K562 (cell line): ENCODE measurements around the gene LMBR1L. TPM values are rescaled to one million over a fixed set of nuclear protein-coding genes. Genes with fewer than 3 reads are reported as not detected.

Experiments used
- ATAC-seq: fragments of 200-7000 bp; cut with Tn5 transposase; 3 replicates; pipeline ENCODE4 v1.9.1; 2020; ENCODE audit warnings: moderate library complexity
- BruUV-seq: library from RNA; stranded (reverse); fragments of 400-500 nt; replicated peaks from 2 replicates; lab custom pipeline; 2021; lab: Mats Ljungman, UMichigan
- CTCF ChIA-PET: fragments of 300-600 bp; formaldehyde crosslinking; extraction: SDS; loops from one replicate; lab custom pipeline; 2021; ENCODE audit warnings: low intra/inter-chr PET ratio; lab: Yijun Ruan, JAX
- POLR2A ChIA-PET: fragments of 300-600, 350-650 bp; sonication (Branson Sonifier 250); formaldehyde crosslinking; extraction: SDS; loops from one replicate; lab custom pipeline; 2021; ENCODE audit warnings: antibody characterized with exemption, inconsistent platforms; lab: Yijun Ruan, JAX
- DNase-seq, 4 experiments: peaks; one replicate each; pipeline versions ENCODE4 v3.0.0 to v3.0.0-alpha.2; 2011 to 2018; ENCODE audit warnings: low spot score in 3 of 4, mixed read lengths in 3 of 4; ENCODE audit errors: extremely low read depth in 1 of 4
- FAIRE-seq: peaks from 2 replicates; lab custom pipeline; 2011; peaks lifted over from hg19 to GRCh38; lab: Jason Lieb, UNC
- H2AFZ ChIP-seq: 2 replicates; pipeline ENCODE4 v1.6.0; 2011; ENCODE audit warnings: low read depth, low read length, control low read depth, inconsistent platforms
- H3K27ac ChIP-seq: fragments of 200-600 bp; 3 replicates; pipeline ENCODE4 v1.8.0; 2011; ENCODE audit warnings: low read depth, mild to moderate bottlenecking, control low read depth, inconsistent platforms, low read length, moderate library complexity, mixed read lengths; ENCODE audit errors: extremely low read depth
- H3K27me3 ChIP-seq, 2 experiments: fragments of 300-600 bp in 1 of 2; 2 replicates in 1 of 2; 3 replicates in 1 of 2; pipeline versions ENCODE4 v1.6.0 to v1.8.0; 2011; ENCODE audit warnings: inconsistent platforms in 2 of 2, low read length in 2 of 2, mild to moderate bottlenecking in 1 of 2, mixed read lengths in 1 of 2, moderate library complexity in 1 of 2; ENCODE audit not compliant: control insufficient read depth in 2 of 2, insufficient read depth in 2 of 2
- H3K36me3 ChIP-seq: fragments of 300-600 bp; 3 replicates; pipeline ENCODE4 v1.8.0; 2011; ENCODE audit warnings: mild to moderate bottlenecking, low read length, inconsistent platforms; ENCODE audit not compliant: control insufficient read depth, insufficient read depth
- H3K4me1 ChIP-seq, 2 experiments: fragments of 200-600 bp in 1 of 2; replicated peaks in 1 of 2; 2 replicates in 1 of 2; 3 replicates in 1 of 2; pipeline versions ENCODE4 v1.5.1 to v1.8.0; 2011; ENCODE audit warnings: inconsistent platforms in 2 of 2, low read length in 2 of 2, mild to moderate bottlenecking in 1 of 2, mixed read lengths in 1 of 2, moderate library complexity in 1 of 2; ENCODE audit not compliant: control insufficient read depth in 2 of 2, insufficient read depth in 2 of 2
- H3K4me2 ChIP-seq: 2 replicates; pipeline ENCODE4 v1.6.1; 2011; ENCODE audit warnings: low read length, control low read depth, inconsistent platforms, mixed read lengths; ENCODE audit not compliant: insufficient read depth
- H3K4me3 ChIP-seq: fragments of 200-600 bp; sonication (generic), shearing (Covaris generic); 2 replicates; pipeline ENCODE4 v1.5.1; 2016; ENCODE audit warnings: control low read depth, inconsistent platforms
- H3K79me2 ChIP-seq: fragments of 200-600 bp; 3 replicates; pipeline ENCODE4 v1.8.0; 2011; ENCODE audit warnings: low read length, inconsistent platforms; ENCODE audit not compliant: control insufficient read depth, insufficient read depth
- H3K9ac ChIP-seq, 2 experiments: 2 replicates each; pipeline versions ENCODE4 v1.6.0 to v1.6.1; 2011; ENCODE audit warnings: low read depth in 2 of 2, low read length in 2 of 2, control low read depth in 1 of 2, inconsistent platforms in 1 of 2, mild to moderate bottlenecking in 1 of 2, mixed read lengths in 1 of 2; ENCODE audit not compliant: insufficient read depth in 1 of 2
- H3K9me1 ChIP-seq: one replicate; pipeline ENCODE4 v1.6.0; 2011; ENCODE audit warnings: inconsistent platforms, mild to moderate bottlenecking, low read length, moderate library complexity; ENCODE audit not compliant: control insufficient read depth, insufficient read depth
- H3K9me3 ChIP-seq: replicated peaks from 2 replicates; pipeline ENCODE4 v1.5.1; 2011; ENCODE audit warnings: low read depth, low read length, inconsistent platforms; ENCODE audit not compliant: control insufficient read depth, insufficient read depth
- H4K20me1 ChIP-seq: replicated peaks from 2 replicates; pipeline ENCODE4 v1.6.1; 2011; ENCODE audit warnings: low read length, inconsistent platforms, mixed read lengths; ENCODE audit not compliant: control insufficient read depth, insufficient read depth
- CBFA2T2 ChIP-seq: fragments of 450-650 bp; conservative IDR thresholded peaks from 2 replicates; pipeline ENCODE4 v1.6.1; 2017; ENCODE audit warnings: mild to moderate bottlenecking
- CBFA2T3 ChIP-seq: fragments of 450-650 bp; IDR thresholded peaks from 2 replicates; pipeline ENCODE4 v1.6.1; 2017
- DPF2 ChIP-seq: fragments of 450-650 bp; IDR thresholded peaks from 2 replicates; pipeline ENCODE4 v1.6.1; 2016
- FOXK2 ChIP-seq, 2 experiments: fragments of 450-650 bp; IDR thresholded peaks in 1 of 2; conservative IDR thresholded peaks in 1 of 2; 2 replicates each; pipeline ENCODE4 v1.6.1; 2016; ENCODE audit warnings: low read depth in 2 of 2, mild to moderate bottlenecking in 1 of 2
- HES1 ChIP-seq: fragments of 450-650 bp; IDR thresholded peaks from 2 replicates; pipeline ENCODE4 v1.6.1; 2016; ENCODE audit warnings: low read depth, mild to moderate bottlenecking, moderate library complexity
- L3MBTL2 ChIP-seq: fragments of 450-650 bp; IDR thresholded peaks from 2 replicates; pipeline ENCODE4 v1.6.1; 2016; ENCODE audit warnings: mild to moderate bottlenecking, moderate library complexity
- SMARCA4 ChIP-seq: fragments of 450-650 bp; IDR thresholded peaks from 2 replicates; pipeline ENCODE4 v1.6.1; 2016
- TAL1 ChIP-seq: fragments of 450-650 bp; IDR thresholded peaks from 2 replicates; pipeline ENCODE4 v1.6.1; 2016; ENCODE audit warnings: mild to moderate bottlenecking
- TCF3 ChIP-seq: sonication (generic); formaldehyde crosslinking; IDR thresholded peaks from 2 replicates; pipeline ENCODE4 v1.4.0; 2020; ENCODE audit warnings: mild to moderate bottlenecking, missing genetic modification reagents
- TRIM25 ChIP-seq: fragments of 450-650 bp; IDR thresholded peaks from 2 replicates; pipeline ENCODE4 v1.7.0; 2016; ENCODE audit warnings: borderline replicate concordance
- ZNF384 ChIP-seq: IDR thresholded peaks from 2 replicates; pipeline ENCODE4 v1.6.1; 2012; ENCODE audit warnings: low read depth, low read length, improper control_type of control experiment
- ZNF592 ChIP-seq: fragments of 450-650 bp; IDR thresholded peaks from 2 replicates; pipeline ENCODE4 v1.6.1; 2017; ENCODE audit warnings: antibody characterized with exemption, mild to moderate bottlenecking
- WGBS: fragments of 100-300 bp; shearing (Covaris generic); methylation state at CpG from one replicate; pipeline ENCODE4 v1.1.6; 2016; ENCODE audit warnings: low coverage, mixed read lengths; ENCODE audit not compliant: insufficient coverage; ENCODE audit errors: missing lambda C conversion rate; 5-methylcytosine and 5-hydroxymethylcytosine counted together
- in situ Hi-C: fragments of 300-500 bp; cut with MboI; formaldehyde crosslinking; loops from 4 replicates; pipeline ENCODE4 v1.15.0; 2018; ENCODE audit warnings: inconsistent platforms, mixed read lengths
- intact Hi-C: fragments of 100-400 bp; cut with micrococcal nuclease; formaldehyde crosslinking; loops from 2 replicates; pipeline ENCODE4 v1.14.2; 2022
- polyA plus RNA-seq, 8 experiments: library from polyadenylated mRNA; depleted of rRNA in 4 of 8; stranded (reverse) in 5 of 8; unstranded in 3 of 8; fragments of >200 nt; fragmentation: Nextera tagmentation in 2 of 8; fragmentation: Illumina TruSeq in 1 of 8; extraction: Ambion mirVana in 2 of 8; extraction: Trizol in 1 of 8; gene quantifications; 2 replicates each; pipeline versions ENCODE4 v1.2.1 to v1.2.3, GENCODE V29; 2011 to 2014; ENCODE audit warnings: inconsistent platforms in 1 of 8, missing spikeins in 1 of 8
- total RNA-seq, 7 experiments: library from RNA; depleted of rRNA in 6 of 7; stranded (reverse); fragments of >200 nt in 6 of 7; fragmentation: Illumina TruSeq in 2 of 7; extraction: Trizol in 2 of 7; gene quantifications; 2 replicates each; pipeline versions ENCODE4 v1.2.1 to v1.2.3, GENCODE V29; 2011 to 2021; ENCODE audit warnings: low replicate concordance in 1 of 7

Gene LMBR1L
- total and polyA plus RNA-seq, 9 of the 15 experiments (the other 6 are each of a cell fraction or from before 2014, with no cell fraction given) = 2.5 to 57.0 (median 31.1) TPM

GRCh38 chr12:49144384-49144783 lies 33.7 kb upstream of the LMBR1L start:
- no TSS peak for BruUV-seq
- intact Hi-C loops = no loop called here
- ChIA-PET CTCF (no interaction called here), POLR2A (interaction anchor here (0.6 to 10.5 kb wide), 6 partner anchors 13 to 1247 kb away, joined by 3 to 151 read pairs (median 4); partner anchors contain the start of gene TUBA1B)
- H3K9me1 ChIP-seq = no peaks in the 10 kb centered on the region
- ATAC-seq (peak; percentile 71), FAIRE-seq (peak; percentile 70), DNase-seq (peak in 1 of 4 experiments; percentile 20)
- no peak overlapping the region for H3K9ac ChIP-seq
- no peak overlapping the region for H2AFZ ChIP-seq
- no peak overlapping the region for H3K27ac ChIP-seq
- no peaks in the 10 kb centered on the region for H3K9me3 ChIP-seq
- H3K4me1 ChIP-seq = peaks cover 0 to 4% of the 10 kb centered on the region in 2 experiments; a peak in 2 of 5 replicates
- H3K4me2 ChIP-seq = no peak overlapping the region
- 14% methylated on average over 2 of the region's 2 CpGs for WGBS
- no peaks in the 10 kb centered on the region for H3K36me3 ChIP-seq
- 0 out of 2 replicates have a peak, but pooled peaks have one; percentile 8 for TF ChIP-seq DPF2
- TF ChIP-seq FOXK2 (conservative IDR thresholded peaks at IDR 0.05 in 1 of 2, IDR thresholded peaks at IDR 0.05 in 1 of 2; ENCODE audit: low read depth in 2 of 2) = peak in 1 of 2 experiments; percentile 14; a peak in 1 of 4 replicates
- no peak for TF ChIP-seq TRIM25
- TF ChIP-seq L3MBTL2 = no peak
- peak; percentile 23; the same call in 1 of the 2 replicates for TF ChIP-seq TAL1
- TF ChIP-seq ZNF592 = no peak
- no peak for TF ChIP-seq HES1
- TF ChIP-seq CBFA2T2 = peak; percentile 38
- peak; percentile 30; the same call in 1 of the 2 replicates for TF ChIP-seq ZNF384
- TF ChIP-seq TCF3 (CRISPR knock-in tag) = peak; percentile 33
- 0 out of 2 replicates have a peak, but pooled peaks have one; percentile 13 for TF ChIP-seq SMARCA4
- TF ChIP-seq CBFA2T3 = peak; percentile 71
- H4K20me1 ChIP-seq = no peaks in the 10 kb centered on the region
- no peak overlapping the region for H3K4me3 ChIP-seq
- no peaks in the 10 kb centered on the region for H3K27me3 ChIP-seq
- in situ Hi-C loops = loop anchor here (5.0 kb wide), 1 partner anchor 88 kb away; no protein-coding TSS in a partner anchor
- H3K79me2 ChIP-seq = no peaks in the 10 kb centered on the region
